OCI-LY3 (cell line): ENCODE data around the gene OPN5.

Source experiments
- CTCF ChIP-seq: fragments of 200-600, 300-600 bp; sonication (generic); IDR thresholded peaks from 2 replicates; pipeline ENCODE4 v1.5.1; 2014; ENCODE audit warnings: antibody characterized with exemption, low read length, low read depth
- EZH2phosphoT487 ChIP-seq: fragments of 200-600 bp; shearing (Covaris generic); IDR thresholded peaks from 2 replicates; pipeline ENCODE4 v1.6.1; 2018; ENCODE audit warnings: antibody characterized with exemption, mixed run types, low read depth

GRCh38 chr6:47810885-47811284, 29.1 kb downstream of the OPN5 start:
- TF ChIP-seq EZH2phosphoT487 (no peak), CTCF (peak; percentile 28)
